Testis (tissue), 2 donors: Measurements from ENCODE around the gene CDK6.

Source experiments
- POLR2A ChIP-seq: fragments of 450-650 bp; IDR thresholded peaks from one replicate; pipeline ENCODE4 v1.6.1; 2017; ENCODE audit warnings: antibody characterized with exemption, mild to moderate bottlenecking, moderate library complexity
- TF ChIP-seq, protein P1 (sequence below), 3 experiments: fragments of 450-650 bp in 2 of 3; fragments of 200-600 bp in 1 of 3; sonication (generic) in 1 of 3; IDR thresholded peaks; one replicate each; pipeline ENCODE4 v1.5.1; 2016 to 2019; ENCODE audit warnings: antibody characterized with exemption in 3 of 3, mild to moderate bottlenecking in 2 of 3, moderate library complexity in 1 of 3

DNA sequence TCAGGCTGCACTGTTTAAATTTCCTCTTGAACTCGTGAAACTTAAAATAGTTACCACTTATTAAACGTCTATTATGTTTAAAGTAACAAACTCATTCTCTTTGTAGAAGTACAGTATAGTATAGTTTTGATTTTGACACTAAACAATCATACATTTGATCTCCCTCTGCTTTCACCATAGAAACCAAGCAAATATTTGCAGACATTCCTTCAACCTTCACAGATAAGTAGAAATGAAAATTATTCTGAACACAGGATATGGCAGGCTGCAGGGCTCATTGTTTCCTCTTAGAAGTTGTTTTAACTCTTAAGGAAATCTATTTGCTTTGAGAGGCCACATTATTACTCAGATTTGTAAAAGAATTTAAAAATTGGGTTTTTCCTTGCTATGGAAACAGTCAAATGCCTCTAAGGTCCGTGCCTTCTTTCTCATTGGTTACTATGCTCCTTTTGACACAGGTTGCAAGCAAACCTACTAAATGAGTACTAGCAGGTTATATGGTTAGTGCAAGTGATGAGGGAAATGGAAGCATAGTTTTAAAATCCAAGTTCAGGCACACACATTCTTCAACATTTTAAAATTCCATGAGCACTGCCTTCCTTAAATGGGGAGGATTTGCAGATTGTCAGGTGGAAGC is 153.4 kb downstream of the CDK6 start:
- TF ChIP-seq, protein P1, sequence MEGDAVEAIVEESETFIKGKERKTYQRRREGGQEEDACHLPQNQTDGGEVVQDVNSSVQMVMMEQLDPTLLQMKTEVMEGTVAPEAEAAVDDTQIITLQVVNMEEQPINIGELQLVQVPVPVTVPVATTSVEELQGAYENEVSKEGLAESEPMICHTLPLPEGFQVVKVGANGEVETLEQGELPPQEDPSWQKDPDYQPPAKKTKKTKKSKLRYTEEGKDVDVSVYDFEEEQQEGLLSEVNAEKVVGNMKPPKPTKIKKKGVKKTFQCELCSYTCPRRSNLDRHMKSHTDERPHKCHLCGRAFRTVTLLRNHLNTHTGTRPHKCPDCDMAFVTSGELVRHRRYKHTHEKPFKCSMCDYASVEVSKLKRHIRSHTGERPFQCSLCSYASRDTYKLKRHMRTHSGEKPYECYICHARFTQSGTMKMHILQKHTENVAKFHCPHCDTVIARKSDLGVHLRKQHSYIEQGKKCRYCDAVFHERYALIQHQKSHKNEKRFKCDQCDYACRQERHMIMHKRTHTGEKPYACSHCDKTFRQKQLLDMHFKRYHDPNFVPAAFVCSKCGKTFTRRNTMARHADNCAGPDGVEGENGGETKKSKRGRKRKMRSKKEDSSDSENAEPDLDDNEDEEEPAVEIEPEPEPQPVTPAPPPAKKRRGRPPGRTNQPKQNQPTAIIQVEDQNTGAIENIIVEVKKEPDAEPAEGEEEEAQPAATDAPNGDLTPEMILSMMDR (IDR thresholded peaks at IDR 0.05): no peak
- TF ChIP-seq POLR2A: no peak
